Adipose tissue (tissue), 3 donors: ENCODE results near the gene MNDA. TPM values are rescaled to one million over a fixed set of nuclear protein-coding genes. Genes with fewer than 3 reads are reported as not detected.
"Not testable (repeated sequence)": the region's sequence is repeated elsewhere in the genome, so short reads cannot be mapped to it uniquely, and the experiment has no call there.

ENCODE experiments used
- H3K27ac ChIP-seq: one replicate; pipeline ENCODE4 v1.5.1; 2013; ENCODE audit warnings: low read depth, low read length
- WGBS, 3 donors: extraction: QIAGEN DNeasy Blood & Tissue Kit; methylation state at CpG; one replicate each; pipeline ENCODE4 v1.1.7; 2013; 5-methylcytosine and 5-hydroxymethylcytosine counted together
- polyA plus RNA-seq, 3 donors: library from polyadenylated mRNA; stranded (reverse); fragments of 200-250 nt; gene quantifications; one replicate each; pipeline ENCODE4 v1.2.3, GENCODE V29; 2013
- donor health status: healthy with polysubstance abuse.
- donor health status: Bipolar disorder and iron deficiency.
- donor health status: healthy.

Gene MNDA
- polyA plus RNA-seq, 3 donors, result 1.1 to 30.1 (median 22.5) TPM

- no peak overlapping the region for H3K27ac ChIP-seq
- 44 to 80% (median 75%) methylated on average over 2 of the region's 2 CpGs for WGBS, 3 donors
These were observed 975 bp upstream of the MNDA start for GRCh38 chr1:158830074-158830677.

- WGBS, 3 donors, result 48 to 68% (median 53%) methylated on average over 3 of the region's 3 CpGs
- no peak overlapping the region for H3K27ac ChIP-seq
These were observed 2.1 kb downstream of the MNDA start for GRCh38 chr1:158833264-158833663.

GRCh38 chr1:158836038-158836437, 4.9 kb downstream of the MNDA start:
- 81 to 87% (median 86%) methylated on average over 4 of the region's 4 CpGs for WGBS, 3 donors
- H3K27ac ChIP-seq, result no peak overlapping the region

GRCh38 chr1:158838660-158839059, 7.5 kb downstream of the MNDA start:
- H3K27ac ChIP-seq, result no peak overlapping the region

DNA sequence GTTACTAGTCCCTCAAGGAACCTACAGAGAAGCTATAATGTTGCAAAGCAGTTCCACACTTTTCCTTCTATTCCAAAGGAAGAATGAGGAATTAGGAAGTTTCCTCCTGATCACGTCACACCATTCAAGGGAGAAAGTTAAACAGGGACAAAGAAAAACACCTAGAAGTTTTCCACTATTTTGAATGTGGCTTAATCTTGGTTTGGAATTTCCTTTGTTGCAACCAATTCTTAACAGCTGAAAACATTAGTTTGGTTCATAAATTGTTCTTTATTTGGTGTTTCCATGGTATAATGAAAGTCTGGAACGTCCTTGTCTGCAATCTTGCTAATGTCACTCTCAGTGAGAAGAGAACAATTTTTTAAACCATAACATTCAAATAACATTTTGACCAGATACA, 8.4 kb downstream of the MNDA start:
- WGBS, 3 donors, result 52 to 59% (median 56%) methylated on average over 2 of the region's 2 CpGs
- no peak overlapping the region for H3K27ac ChIP-seq

DNA sequence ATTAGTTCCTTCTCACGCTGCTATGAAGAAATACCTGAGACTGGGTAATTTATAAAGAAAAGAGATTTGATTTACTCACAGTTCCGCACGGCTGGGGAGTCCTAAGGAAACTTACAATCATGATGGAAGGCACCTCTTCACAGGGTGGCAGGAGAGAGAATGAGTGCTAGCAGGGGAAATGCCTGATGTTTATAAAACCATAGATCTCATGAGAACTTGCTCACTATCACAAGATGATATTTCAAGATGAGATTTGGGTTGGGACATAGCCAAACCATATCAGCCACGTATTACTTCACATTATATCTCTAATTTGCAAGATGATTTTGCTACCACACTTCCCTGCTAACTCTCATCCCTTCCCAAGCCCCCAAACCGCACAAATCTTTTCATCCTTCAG, 9.1 kb downstream of the MNDA start:
- 51 to 58% (median 54%) methylated on average over 5 of the region's 5 CpGs for WGBS, 3 donors

GRCh38 chr1:158864595-158864994, 33.4 kb downstream of the MNDA start:
- H3K27ac ChIP-seq, result no peak overlapping the region
- 63 to 80% (median 65%) methylated on average over 6 of the region's 6 CpGs for WGBS, 3 donors

More for the DNA sequence above, 9.1 kb downstream of the MNDA start:
- H3K27ac ChIP-seq, result no peak overlapping the region

DNA sequence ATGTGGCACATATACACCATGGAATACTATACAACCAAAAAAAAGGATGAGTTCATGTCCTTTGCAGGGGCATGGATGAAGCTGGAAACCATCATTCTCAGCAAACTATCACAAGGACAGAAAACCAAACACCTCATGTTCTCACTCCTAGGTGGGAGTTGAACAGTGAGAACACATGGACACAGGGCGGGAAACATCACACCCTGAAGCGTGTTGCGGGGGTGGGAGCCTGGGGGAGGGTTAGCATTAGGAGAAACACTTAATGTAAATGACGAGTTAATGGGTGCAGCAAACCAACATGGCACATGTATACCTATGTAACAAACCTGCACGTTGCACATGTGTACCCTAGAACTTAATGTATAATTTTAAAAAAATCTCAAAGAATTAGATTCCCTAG, 39.3 kb downstream of the MNDA start:
- not testable (repeated sequence) for H3K27ac ChIP-seq
- WGBS, 3 donors, result 89 to 94% (median 92%) methylated on average over 5 of the region's 5 CpGs

GRCh38 chr1:158873141-158873540, 42.0 kb downstream of the MNDA start:
- H3K27ac ChIP-seq, result no peak overlapping the region
- WGBS, 3 donors, result 63 to 83% (median 78%) methylated on average over 2 of the region's 2 CpGs

DNA sequence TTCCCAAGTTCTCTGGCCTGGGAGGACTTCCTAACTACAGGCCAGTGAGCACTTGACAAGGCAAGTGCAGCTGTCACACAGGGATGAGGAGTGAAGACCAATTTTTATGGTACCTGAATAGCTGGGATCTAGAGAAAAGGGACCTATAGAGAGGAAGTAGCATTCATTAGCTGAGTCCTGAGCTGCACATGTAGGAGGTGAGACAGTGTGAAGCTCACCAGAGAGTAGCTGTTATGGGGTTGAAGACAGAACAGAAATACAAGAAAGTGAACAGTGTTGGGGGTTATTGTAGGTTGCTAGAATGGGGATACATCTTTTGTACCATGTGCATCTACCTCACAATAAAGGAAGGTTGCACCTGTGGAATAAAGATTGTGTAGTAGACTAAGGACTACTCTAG, 62.5 kb downstream of the MNDA start:
- no peak overlapping the region for H3K27ac ChIP-seq

DNA sequence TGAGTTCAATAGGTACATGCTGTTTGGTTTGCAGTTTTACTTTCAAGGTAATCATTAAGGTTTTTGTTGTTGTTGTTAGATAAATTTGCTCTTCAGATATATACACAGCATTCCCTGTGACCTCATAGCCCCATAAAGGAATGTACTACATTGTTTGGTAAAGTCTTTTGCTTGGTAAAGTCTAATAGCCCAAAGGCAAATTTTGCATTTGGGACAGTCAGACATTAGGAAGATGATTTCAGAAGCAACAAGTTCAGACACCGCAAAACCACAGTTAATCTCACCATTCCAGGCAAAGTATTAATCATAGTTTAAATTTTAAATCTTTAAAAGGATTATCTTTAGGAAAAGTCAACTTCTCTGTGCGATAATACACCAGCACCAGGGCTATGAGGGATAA, 67.6 kb downstream of the MNDA start:
- H3K27ac ChIP-seq, result no peak overlapping the region
- WGBS, 3 donors, result 87% methylated on average over 2 of the region's 2 CpGs; no CpG with 5 or more reads in 2 of the 3 donors

Other genes starting within 250 kb of the MNDA start
- not detected for gene OR10Z1, start 226.1 kb upstream of the MNDA start, polyA plus RNA-seq
- gene SPTA1, start 144.6 kb upstream of the MNDA start, polyA plus RNA-seq, result under 1 TPM in 1 of 3 donors, not detected in 2; 0.18 TPM
- gene OR6K2, start 130.7 kb upstream of the MNDA start, polyA plus RNA-seq, result not detected
- gene OR6K3, start 110.6 kb upstream of the MNDA start, polyA plus RNA-seq, result not detected
- not detected for gene OR6K6, start 76.6 kb upstream of the MNDA start, polyA plus RNA-seq
- gene OR6N1, start 59.2 kb upstream of the MNDA start, polyA plus RNA-seq, result not detected
- not detected for gene OR6N2, start 50.1 kb upstream of the MNDA start, polyA plus RNA-seq
- gene PYHIN1, start 100.2 kb downstream of the MNDA start, polyA plus RNA-seq, result under 1 TPM; 0.08 to 0.67 (median 0.40) TPM
- 100 to 1,000 TPM in 2 of 3 donors, 10 to 100 TPM in 1; 12.5 to 159 (median 140) TPM for gene IFI16, start 178.6 kb downstream of the MNDA start, polyA plus RNA-seq
- gene AIM2, start 245.4 kb downstream of the MNDA start, polyA plus RNA-seq, result under 1 TPM; 0.13 to 0.90 (median 0.39) TPM